Measurements from ENCODE around the gene CEND1. TPM values are rescaled to one million over a fixed set of nuclear protein-coding genes. Genes with fewer than 3 reads are reported as not detected.

Gene CEND1
- total and polyA plus RNA-seq, 2 donors (not counting 1 experiment from before 2014, with no cell fraction given) = 0.25 to 1.3 TPM

GRCh38 chr11:813456-814096 is 23.7 kb upstream of the CEND1 start:
- Histone ChIP-seq H3K9me3 (ENCODE audit: control insufficient read depth, insufficient read depth, low read depth, low read length) (no peaks in the 10 kb centered on the region), H4K20me1 (ENCODE audit: control insufficient read depth, extremely low read depth, insufficient read depth, low read length) (no peaks in the 10 kb centered on the region), H3K27me3 (ENCODE audit: control insufficient read depth, insufficient read depth, low read length) (no peaks in the 10 kb centered on the region), H3K4me1 (ENCODE audit: control insufficient read depth, extremely low read depth, insufficient read depth, low read length) (peaks cover 12% of the 10 kb centered on the region), H3K4me2 (ENCODE audit: extremely low read depth, insufficient read depth, low read length) (no peak overlapping the region), H2AFZ (ENCODE audit: low read length) (no peak overlapping the region), H3K79me2 (ENCODE audit: control insufficient read depth, insufficient read depth, low read length) (peaks cover 32% of the 10 kb centered on the region), H3K4me3 (replicated peaks in 1 of 4; ENCODE audit: control extremely low read depth in 1 of 4, insufficient read depth in 1 of 4, low read depth in 3 of 4, low read length in 4 of 4) (no peak overlapping the region), H3K36me3 (ENCODE audit: control insufficient read depth, insufficient read depth, low read length) (peaks cover 24% of the 10 kb centered on the region), H3K9ac (ENCODE audit: insufficient read depth, low read length) (no peak overlapping the region), H3K27ac (ENCODE audit: insufficient read depth, low read length) (no peak overlapping the region)
- TF ChIP-seq EZH2 (IDR thresholded peaks at IDR 0.05; ENCODE audit: low read length, missing control alignments) (no peak), CTCF (conservative IDR thresholded peaks at IDR 0.05 in 1 of 2, IDR thresholded peaks at IDR 0.05 in 1 of 2; ENCODE audit: low read depth in 1 of 2, low read length in 2 of 2) (no peak)
- DNase-seq (ENCODE audit: low read depth in 2 of 2) = no peak

GRCh38 chr11:813072-813455 is 23.2 kb upstream of the CEND1 start:
- H3K27ac ChIP-seq (ENCODE audit: insufficient read depth, low read length) = no peak overlapping the region
- H3K4me3 ChIP-seq (replicated peaks in 1 of 4; ENCODE audit: control extremely low read depth in 1 of 4, insufficient read depth in 1 of 4, low read depth in 3 of 4, low read length in 4 of 4) = no peak overlapping the region
- no peak for TF ChIP-seq CTCF (conservative IDR thresholded peaks at IDR 0.05 in 1 of 2, IDR thresholded peaks at IDR 0.05 in 1 of 2; ENCODE audit: low read depth in 1 of 2, low read length in 2 of 2)
- no peak for TF ChIP-seq EZH2 (IDR thresholded peaks at IDR 0.05; ENCODE audit: low read length, missing control alignments)
- H2AFZ ChIP-seq (ENCODE audit: low read length) = no peak overlapping the region
- peaks cover 11% of the 10 kb centered on the region for H3K4me1 ChIP-seq (ENCODE audit: control insufficient read depth, extremely low read depth, insufficient read depth, low read length)
- H3K9me3 ChIP-seq (ENCODE audit: control insufficient read depth, insufficient read depth, low read depth, low read length) = no peaks in the 10 kb centered on the region
- H3K4me2 ChIP-seq (ENCODE audit: extremely low read depth, insufficient read depth, low read length) = no peak overlapping the region
- no peak overlapping the region for H3K9ac ChIP-seq (ENCODE audit: insufficient read depth, low read length)
- DNase-seq (ENCODE audit: low read depth in 2 of 2) = no peak
- no peaks in the 10 kb centered on the region for H4K20me1 ChIP-seq (ENCODE audit: control insufficient read depth, extremely low read depth, insufficient read depth, low read length)
- H3K36me3 ChIP-seq (ENCODE audit: control insufficient read depth, insufficient read depth, low read length) = peaks cover 24% of the 10 kb centered on the region
- no peaks in the 10 kb centered on the region for H3K27me3 ChIP-seq (ENCODE audit: control insufficient read depth, insufficient read depth, low read length)
- peaks cover 36% of the 10 kb centered on the region for H3K79me2 ChIP-seq (ENCODE audit: control insufficient read depth, insufficient read depth, low read length)

GRCh38 chr11:812390-812789 is 22.5 kb upstream of the CEND1 start:
- peaks cover 38% of the 10 kb centered on the region for H3K79me2 ChIP-seq (ENCODE audit: control insufficient read depth, insufficient read depth, low read length)
- H3K27ac ChIP-seq (ENCODE audit: insufficient read depth, low read length) = no peak overlapping the region
- H3K27me3 ChIP-seq (ENCODE audit: control insufficient read depth, insufficient read depth, low read length) = no peaks in the 10 kb centered on the region
- TF ChIP-seq CTCF (conservative IDR thresholded peaks at IDR 0.05 in 1 of 2, IDR thresholded peaks at IDR 0.05 in 1 of 2; ENCODE audit: low read depth in 1 of 2, low read length in 2 of 2) (no peak), EZH2 (IDR thresholded peaks at IDR 0.05; ENCODE audit: low read length, missing control alignments) (no peak)
- H3K36me3 ChIP-seq (ENCODE audit: control insufficient read depth, insufficient read depth, low read length) = peaks cover 24% of the 10 kb centered on the region
- no peak overlapping the region for H3K4me3 ChIP-seq (replicated peaks in 1 of 4; ENCODE audit: control extremely low read depth in 1 of 4, insufficient read depth in 1 of 4, low read depth in 3 of 4, low read length in 4 of 4)
- no peaks in the 10 kb centered on the region for H4K20me1 ChIP-seq (ENCODE audit: control insufficient read depth, extremely low read depth, insufficient read depth, low read length)
- no peak for DNase-seq (ENCODE audit: low read depth in 2 of 2)
- no peaks in the 10 kb centered on the region for H3K9me3 ChIP-seq (ENCODE audit: control insufficient read depth, insufficient read depth, low read depth, low read length)
- H2AFZ ChIP-seq (ENCODE audit: low read length) = no peak overlapping the region
- H3K4me1 ChIP-seq (ENCODE audit: control insufficient read depth, extremely low read depth, insufficient read depth, low read length) = peaks cover 11% of the 10 kb centered on the region
- H3K4me2 ChIP-seq (ENCODE audit: extremely low read depth, insufficient read depth, low read length) = no peak overlapping the region
- H3K9ac ChIP-seq (ENCODE audit: insufficient read depth, low read length) = no peak overlapping the region
